ENCODE data around the gene PDIA5.

- TF ChIP-seq, protein P1, sequence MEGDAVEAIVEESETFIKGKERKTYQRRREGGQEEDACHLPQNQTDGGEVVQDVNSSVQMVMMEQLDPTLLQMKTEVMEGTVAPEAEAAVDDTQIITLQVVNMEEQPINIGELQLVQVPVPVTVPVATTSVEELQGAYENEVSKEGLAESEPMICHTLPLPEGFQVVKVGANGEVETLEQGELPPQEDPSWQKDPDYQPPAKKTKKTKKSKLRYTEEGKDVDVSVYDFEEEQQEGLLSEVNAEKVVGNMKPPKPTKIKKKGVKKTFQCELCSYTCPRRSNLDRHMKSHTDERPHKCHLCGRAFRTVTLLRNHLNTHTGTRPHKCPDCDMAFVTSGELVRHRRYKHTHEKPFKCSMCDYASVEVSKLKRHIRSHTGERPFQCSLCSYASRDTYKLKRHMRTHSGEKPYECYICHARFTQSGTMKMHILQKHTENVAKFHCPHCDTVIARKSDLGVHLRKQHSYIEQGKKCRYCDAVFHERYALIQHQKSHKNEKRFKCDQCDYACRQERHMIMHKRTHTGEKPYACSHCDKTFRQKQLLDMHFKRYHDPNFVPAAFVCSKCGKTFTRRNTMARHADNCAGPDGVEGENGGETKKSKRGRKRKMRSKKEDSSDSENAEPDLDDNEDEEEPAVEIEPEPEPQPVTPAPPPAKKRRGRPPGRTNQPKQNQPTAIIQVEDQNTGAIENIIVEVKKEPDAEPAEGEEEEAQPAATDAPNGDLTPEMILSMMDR (IDR thresholded peaks at IDR 0.05) = no peak
- no peak for TF ChIP-seq POLR2A (IDR thresholded peaks at IDR 0.05)
- TF ChIP-seq EP300 (IDR thresholded peaks at IDR 0.05) = no peak
Observed at GRCh38 chr3:123068601-123069381, 2.0 kb downstream of the PDIA5 start.
